B cell (primary cell): ENCODE data around the gene SLC24A4. TPM values are rescaled to one million over a fixed set of nuclear protein-coding genes. Genes with fewer than 3 reads are reported as not detected.
A peak's percentile ranks its signal among the peaks of the same experiment; 100 is the strongest.

Source experiments
- ATAC-seq: fragments of 200-7000 bp; cut with Tn5 transposase; one replicate; pipeline ENCODE4 v1.10.0; 2021; ENCODE audit warnings: low read depth, mild to moderate bottlenecking, moderate number of reproducible peaks, moderate library complexity
- CTCF ChIA-PET: fragments of 350-600 bp; sonication (Branson Sonifier 250); formaldehyde crosslinking; loops from one replicate; lab custom pipeline; 2021; ENCODE audit warnings: antibody characterized with exemption, inconsistent platforms; lab: Charles Lee
- POLR2A ChIA-PET: fragments of 350-600 bp; sonication (Branson Sonifier 250); formaldehyde crosslinking; loops from one replicate; lab custom pipeline; 2021; ENCODE audit warnings: antibody characterized with exemption; lab: Charles Lee
- DNase-seq: peaks from one replicate; pipeline ENCODE4 v3.0.0; 2013
- H2AFZ ChIP-seq: 2 replicates; pipeline ENCODE4 v1.6.1; 2012; ENCODE audit warnings: mild to moderate bottlenecking, low read depth, low read length; ENCODE audit not compliant: insufficient read depth, poor library complexity, severe bottlenecking
- H3K27ac ChIP-seq, 2 donors: 1 replicate in 1 of 2; 2 replicates in 1 of 2; pipeline ENCODE4 v1.5.1; 2012 to 2013; ENCODE audit warnings: low read length in 2 of 2, mild to moderate bottlenecking in 2 of 2, moderate library complexity in 1 of 2
- H3K27me3 ChIP-seq, 4 experiments: fragments of 200-600 bp in 1 of 4; sonication (generic) in 1 of 4; replicated peaks in 1 of 4; 1 replicate in 2 of 4; 2 replicates in 2 of 4; pipeline versions ENCODE4 v1.6.1 to v1.7.0; 2013 to 2016; ENCODE audit warnings: low read length in 3 of 4, mild to moderate bottlenecking in 2 of 4, mixed read lengths in 1 of 4, moderate library complexity in 1 of 4; ENCODE audit not compliant: insufficient read depth in 4 of 4, control insufficient read depth in 3 of 4; ENCODE audit errors: control extremely low read depth in 1 of 4
- H3K36me3 ChIP-seq, 2 experiments: replicated peaks in 1 of 2; 1 replicate in 1 of 2; 2 replicates in 1 of 2; pipeline versions ENCODE4 v1.6.1 to v1.7.1; 2013; ENCODE audit warnings: low read length in 1 of 2; ENCODE audit not compliant: insufficient read depth in 2 of 2, control insufficient read depth in 1 of 2; ENCODE audit errors: control extremely low read depth in 1 of 2, extremely low read depth in 1 of 2
- H3K4me1 ChIP-seq, 2 donors: fragments of 200-600 bp in 1 of 2; sonication (generic) in 1 of 2; 1 replicate in 1 of 2; 2 replicates in 1 of 2; pipeline versions ENCODE4 v1.5.1 to v1.6.1; 2013 to 2017; ENCODE audit warnings: low read length in 2 of 2; ENCODE audit not compliant: control insufficient read depth in 2 of 2, insufficient read depth in 2 of 2
- H3K4me2 ChIP-seq: replicated peaks from 2 replicates; pipeline ENCODE3; 2012; ENCODE audit warnings: mild to moderate bottlenecking, low read depth, low read length; ENCODE audit not compliant: poor library complexity, severe bottlenecking
- H3K4me3 ChIP-seq, 5 experiments: fragments of 200-600 bp in 1 of 5; sonication (generic) in 1 of 5; 1 replicate in 3 of 5; 2 replicates in 2 of 5; pipeline versions ENCODE4 v1.5.1 to v1.7.0; 2011 to 2016; ENCODE audit warnings: low read length in 4 of 5, mild to moderate bottlenecking in 4 of 5, low read depth in 2 of 5, control low read depth in 1 of 5, moderate library complexity in 1 of 5; ENCODE audit not compliant: insufficient read depth in 1 of 5; ENCODE audit errors: control extremely low read depth in 1 of 5, extremely low read depth in 1 of 5
- H3K79me2 ChIP-seq: fragments of 200-600 bp; sonication (generic); one replicate; pipeline ENCODE4 v1.6.0; 2016; ENCODE audit warnings: low read length; ENCODE audit not compliant: control insufficient read depth, insufficient read depth
- H3K9ac ChIP-seq: fragments of 200-600 bp; sonication (generic); 2 replicates; pipeline ENCODE4 v1.6.1; 2017; ENCODE audit warnings: mild to moderate bottlenecking, low read length, moderate library complexity
- H3K9me3 ChIP-seq, 3 donors: one replicate each; pipeline versions ENCODE4 v1.6.1 to v1.7.1; 2013; ENCODE audit warnings: low read length in 2 of 3; ENCODE audit not compliant: control insufficient read depth in 2 of 3, insufficient read depth in 1 of 3; ENCODE audit errors: control extremely low read depth in 1 of 3
- H4K20me1 ChIP-seq: 2 replicates; pipeline ENCODE4 v1.6.0; 2012; ENCODE audit warnings: mild to moderate bottlenecking, low read length; ENCODE audit not compliant: insufficient read depth, control insufficient read depth, poor library complexity, severe bottlenecking
- H3K27ac Mint-ChIP-seq: one replicate; pipeline ENCODE4 v1.8.0; 2021; ENCODE audit warnings: mixed read lengths
- H3K27me3 Mint-ChIP-seq: one replicate; pipeline ENCODE4 v1.8.0; 2021; ENCODE audit warnings: mixed read lengths
- H3K4me1 Mint-ChIP-seq: one replicate; pipeline ENCODE4 v1.8.0; 2021; ENCODE audit warnings: mixed read lengths
- H3K4me3 Mint-ChIP-seq: one replicate; pipeline ENCODE4 v1.8.0; 2021; ENCODE audit warnings: mixed read lengths
- H3K9me3 Mint-ChIP-seq: one replicate; pipeline ENCODE4 v1.8.0; 2022; ENCODE audit warnings: mixed read lengths; ENCODE audit not compliant: insufficient read depth
- CTCF ChIP-seq: fragments of 200-600 bp; IDR thresholded peaks from one replicate; pipeline ENCODE4 v1.8.0; 2022; ENCODE audit warnings: antibody characterized with exemption, mild to moderate bottlenecking
- EZH2 ChIP-seq: IDR thresholded peaks from 2 replicates; pipeline ENCODE4 v1.6.1; 2012; ENCODE audit warnings: borderline replicate concordance, low read depth, mild to moderate bottlenecking, moderate library complexity, low read length; ENCODE audit not compliant: insufficient read depth, poor library complexity, severe bottlenecking
- WGBS: methylation state at CpG from one replicate; pipeline ENCODE4 v1.1.5; 2013; ENCODE audit warnings: missing lambda C conversion rate; ENCODE audit not compliant: insufficient coverage; 5-methylcytosine and 5-hydroxymethylcytosine counted together
- intact Hi-C: fragments of 100-400 bp; cut with micrococcal nuclease; formaldehyde crosslinking; loops from one replicate; pipeline ENCODE4 v1.10.0; 2022
- polyA plus RNA-seq: library from polyadenylated mRNA; depleted of rRNA; stranded (reverse); fragments of >200 nt; gene quantifications from 2 replicates; pipeline ENCODE4 v1.2.3, GENCODE V29; 2012
- total RNA-seq, 2 donors: library from RNA; stranded (reverse); fragments of 120-200 nt in 1 of 2; gene quantifications; 1 replicate in 1 of 2; 2 replicates in 1 of 2; pipeline versions ENCODE4 v1.2.3 to v1.2.4, GENCODE V29; 2013 to 2022

SLC24A4 gene
- total and polyA plus RNA-seq, 2 donors (not counting 1 experiment from before 2014, with no cell fraction given), result 0.19 TPM; not detected in 1

GRCh38 chr14:92425101-92425500 is 102.1 kb downstream of the SLC24A4 start:
- H3K9me3 Mint-ChIP-seq, result no peaks in the 10 kb centered on the region
- Histone ChIP-seq H3K9ac (no peak overlapping the region), H3K4me2 (no peak overlapping the region), H3K36me3 (no peaks in the 10 kb centered on the region), H2AFZ (no peak overlapping the region), H3K27ac (no peak overlapping the region), H3K9me3 (peaks cover 0 to 4% (median 0%) of the 10 kb centered on the region in 3 donors), H4K20me1 (no peaks in the 10 kb centered on the region), H3K4me3 (no peak overlapping the region), H3K27me3 (no peaks in the 10 kb centered on the region), H3K79me2 (no peaks in the 10 kb centered on the region), H3K4me1 (peaks cover 5 to 8% of the 10 kb centered on the region in 2 donors)
- H3K27ac Mint-ChIP-seq, result no peak overlapping the region
- ChIA-PET CTCF (no interaction called here), POLR2A (no interaction called here)
- peaks cover 4% of the 10 kb centered on the region for H3K27me3 Mint-ChIP-seq
- DNase-seq (no peak), ATAC-seq (no peak)
- H3K4me1 Mint-ChIP-seq, result peaks cover 9% of the 10 kb centered on the region
- intact Hi-C loops, result no loop called here
- TF ChIP-seq CTCF (no peak), EZH2 (no peak)
- H3K4me3 Mint-ChIP-seq, result no peak overlapping the region

- TF ChIP-seq EZH2 (no peak), CTCF (no peak)
- ATAC-seq (no peak), DNase-seq (peak; percentile 25)
- H3K27me3 Mint-ChIP-seq, result peaks cover 9% of the 10 kb centered on the region
- Histone ChIP-seq H3K4me1 (peaks cover 5 to 8% of the 10 kb centered on the region in 2 donors), H4K20me1 (no peaks in the 10 kb centered on the region), H2AFZ (no peak overlapping the region), H3K9me3 (peaks cover 0 to 4% (median 0%) of the 10 kb centered on the region in 3 donors), H3K4me3 (no peak overlapping the region), H3K27ac (no peak overlapping the region), H3K36me3 (no peaks in the 10 kb centered on the region), H3K27me3 (no peaks in the 10 kb centered on the region), H3K79me2 (no peaks in the 10 kb centered on the region), H3K4me2 (no peak overlapping the region), H3K9ac (no peak overlapping the region)
- ChIA-PET POLR2A (no interaction called here), CTCF (no interaction called here)
- peaks cover 9% of the 10 kb centered on the region for H3K4me1 Mint-ChIP-seq
- no peak overlapping the region for H3K27ac Mint-ChIP-seq
- 17% methylated on average over 2 of the region's 4 CpGs for WGBS
- no peaks in the 10 kb centered on the region for H3K9me3 Mint-ChIP-seq
- intact Hi-C loops, result no loop called here
- H3K4me3 Mint-ChIP-seq, result no peak overlapping the region
Observed at GRCh38 chr14:92426237-92426636, 103.3 kb downstream of the SLC24A4 start.
